Brain microvascular endothelial cell (primary cell): Measurements from ENCODE around the gene SKAP1.

ENCODE experiments used
- DNase-seq: peaks from one replicate; pipeline ENCODE4 v3.0.0-alpha.2; 2020
- H3K27ac ChIP-seq: fragments of 250-450 bp; sonication (Bioruptor Pico); 2 replicates; pipeline ENCODE4 v1.5.1; 2020; ENCODE audit warnings: mild to moderate bottlenecking, moderate library complexity
- H3K27me3 ChIP-seq: fragments of 250-450 bp; sonication (Bioruptor Pico); replicated peaks from 2 replicates; pipeline ENCODE4 v1.5.1; 2020; ENCODE audit warnings: mild to moderate bottlenecking
- H3K36me3 ChIP-seq: fragments of 250-450 bp; sonication (Bioruptor Pico); replicated peaks from 2 replicates; pipeline ENCODE4 v1.5.1; 2020; ENCODE audit warnings: mild to moderate bottlenecking
- H3K4me3 ChIP-seq: 2 replicates; pipeline ENCODE4 v1.5.1; 2011; ENCODE audit warnings: low read depth, mild to moderate bottlenecking, control low read depth, low read length, moderate library complexity
- CTCF ChIP-seq: IDR thresholded peaks from 2 replicates; pipeline ENCODE4 v1.5.1; 2011; ENCODE audit warnings: low read depth, mild to moderate bottlenecking, moderate library complexity, low read length, control low read depth, inconsistent platforms; ENCODE audit errors: missing control alignments
- in situ Hi-C: cut with HindIII; loops from 2 replicates; pipeline ENCODE4 v1.10.0; 2017; ENCODE audit warnings: low sequenced_read_pairs, low pct_ligation_motif_present

SKAP1 gene

GRCh38 chr17:48241770-48242497 lies 188.1 kb downstream of the SKAP1 start:
- Histone ChIP-seq H3K27ac (peak overlapping the region; percentile 93), H3K4me3 (no peak overlapping the region), H3K27me3 (no peaks in the 10 kb centered on the region), H3K36me3 (no peaks in the 10 kb centered on the region)
- DNase-seq, result no peak
- in situ Hi-C loops, result no loop called here
- TF ChIP-seq CTCF, result no peak

GRCh38 chr17:48241131-48241591 lies 188.9 kb downstream of the SKAP1 start:
- DNase-seq, result peak; percentile 89
- H3K27me3 ChIP-seq, result no peaks in the 10 kb centered on the region
- in situ Hi-C loops, result no loop called here
- H3K27ac ChIP-seq, result peak overlapping the region; percentile 93
- H3K4me3 ChIP-seq, result no peak overlapping the region
- no peak for TF ChIP-seq CTCF
- no peaks in the 10 kb centered on the region for H3K36me3 ChIP-seq

- no peaks in the 10 kb centered on the region for H3K36me3 ChIP-seq
- peak overlapping the region; percentile 93 for H3K27ac ChIP-seq
- no peak for TF ChIP-seq CTCF
- in situ Hi-C loops, result no loop called here
- H3K27me3 ChIP-seq, result no peaks in the 10 kb centered on the region
- no peak overlapping the region for H3K4me3 ChIP-seq
- peak; percentile 65 for DNase-seq
Measured at GRCh38 chr17:48240562-48241130, 189.4 kb downstream of the SKAP1 start.

- no peaks in the 10 kb centered on the region for H3K27me3 ChIP-seq
- no peak overlapping the region for H3K4me3 ChIP-seq
- no peak for TF ChIP-seq CTCF
- peak overlapping the region; percentile 93 for H3K27ac ChIP-seq
- in situ Hi-C loops, result no loop called here
- no peak for DNase-seq
- H3K36me3 ChIP-seq, result no peaks in the 10 kb centered on the region
Measured at GRCh38 chr17:48240122-48240521, 189.9 kb downstream of the SKAP1 start.

GRCh38 chr17:48239603-48239995 lies 190.4 kb downstream of the SKAP1 start:
- no peaks in the 10 kb centered on the region for H3K27me3 ChIP-seq
- DNase-seq, result no peak
- TF ChIP-seq CTCF, result no peak
- peak overlapping the region; percentile 93 for H3K27ac ChIP-seq
- in situ Hi-C loops, result no loop called here
- H3K4me3 ChIP-seq, result no peak overlapping the region
- no peaks in the 10 kb centered on the region for H3K36me3 ChIP-seq
